ENCODE data around the gene TCF7L1. TPM values are rescaled to one million over a fixed set of nuclear protein-coding genes. Genes with fewer than 3 reads are reported as not detected.

TCF7L1 gene
- total RNA-seq, 1 donor from 2014 or later = 6.6 TPM

DNA sequence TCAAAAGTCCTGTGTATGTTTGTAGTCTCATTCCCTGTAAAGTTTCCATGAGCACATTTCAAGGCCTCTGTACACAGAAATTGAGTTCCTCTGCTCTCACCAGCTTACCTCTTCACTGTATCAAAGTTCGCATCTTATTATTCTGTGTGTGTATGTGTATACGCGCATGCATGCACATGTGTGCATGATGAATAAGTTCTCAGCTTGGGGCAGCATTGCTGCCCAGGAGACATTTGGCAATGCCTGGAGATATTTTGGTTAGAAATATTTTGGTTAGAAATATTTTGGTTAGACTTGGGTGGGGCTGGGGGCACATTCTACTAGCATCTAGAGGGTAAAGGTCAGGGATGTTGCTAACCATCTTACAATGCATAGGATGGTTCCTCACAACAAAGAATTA is 23.4 kb downstream of the TCF7L1 start:
- no peak for DNase-seq
- Mint-ChIP-seq H3K4me3 (ENCODE audit: unreplicated experiment) (no peak overlapping the region), H3K36me3 (ENCODE audit: unreplicated experiment) (no peaks in the 10 kb centered on the region), H3K27ac (ENCODE audit: unreplicated experiment) (no peak overlapping the region), H3K4me1 (ENCODE audit: low read depth, unreplicated experiment) (peaks cover 8% of the 10 kb centered on the region), H3K9me3 (ENCODE audit: unreplicated experiment) (peaks cover 4% of the 10 kb centered on the region), H3K27me3 (ENCODE audit: unreplicated experiment) (peaks cover 4% of the 10 kb centered on the region)
- TF ChIP-seq, protein P1, sequence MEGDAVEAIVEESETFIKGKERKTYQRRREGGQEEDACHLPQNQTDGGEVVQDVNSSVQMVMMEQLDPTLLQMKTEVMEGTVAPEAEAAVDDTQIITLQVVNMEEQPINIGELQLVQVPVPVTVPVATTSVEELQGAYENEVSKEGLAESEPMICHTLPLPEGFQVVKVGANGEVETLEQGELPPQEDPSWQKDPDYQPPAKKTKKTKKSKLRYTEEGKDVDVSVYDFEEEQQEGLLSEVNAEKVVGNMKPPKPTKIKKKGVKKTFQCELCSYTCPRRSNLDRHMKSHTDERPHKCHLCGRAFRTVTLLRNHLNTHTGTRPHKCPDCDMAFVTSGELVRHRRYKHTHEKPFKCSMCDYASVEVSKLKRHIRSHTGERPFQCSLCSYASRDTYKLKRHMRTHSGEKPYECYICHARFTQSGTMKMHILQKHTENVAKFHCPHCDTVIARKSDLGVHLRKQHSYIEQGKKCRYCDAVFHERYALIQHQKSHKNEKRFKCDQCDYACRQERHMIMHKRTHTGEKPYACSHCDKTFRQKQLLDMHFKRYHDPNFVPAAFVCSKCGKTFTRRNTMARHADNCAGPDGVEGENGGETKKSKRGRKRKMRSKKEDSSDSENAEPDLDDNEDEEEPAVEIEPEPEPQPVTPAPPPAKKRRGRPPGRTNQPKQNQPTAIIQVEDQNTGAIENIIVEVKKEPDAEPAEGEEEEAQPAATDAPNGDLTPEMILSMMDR (IDR thresholded peaks at IDR 0.05; ENCODE audit: partially characterized antibody, unreplicated experiment) = no peak

DNA sequence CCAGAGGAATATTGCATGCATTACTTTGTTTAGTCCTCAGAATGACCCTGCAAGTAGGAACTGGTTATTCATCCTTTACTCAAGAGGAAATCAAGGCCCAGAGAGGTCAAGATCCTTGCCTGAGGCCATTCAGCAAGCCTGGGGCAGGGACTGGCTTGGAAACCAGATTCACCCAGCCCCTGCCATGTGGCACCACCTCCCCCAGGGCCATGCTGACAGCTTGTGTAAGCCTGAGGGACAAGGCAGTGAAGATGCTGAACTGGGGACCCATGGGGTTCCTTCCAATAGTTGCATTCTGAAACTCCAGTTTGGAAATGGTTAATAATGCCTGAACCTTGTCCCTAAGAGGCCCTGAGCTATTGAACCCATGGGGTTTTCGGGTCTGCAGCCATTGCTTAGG is 24.2 kb downstream of the TCF7L1 start:
- Mint-ChIP-seq H3K9me3 (ENCODE audit: unreplicated experiment) (peaks cover 4% of the 10 kb centered on the region), H3K4me3 (ENCODE audit: unreplicated experiment) (no peak overlapping the region), H3K27me3 (ENCODE audit: unreplicated experiment) (peaks cover 4% of the 10 kb centered on the region), H3K27ac (ENCODE audit: unreplicated experiment) (no peak overlapping the region), H3K4me1 (ENCODE audit: low read depth, unreplicated experiment) (peaks cover 9% of the 10 kb centered on the region), H3K36me3 (ENCODE audit: unreplicated experiment) (no peaks in the 10 kb centered on the region)
- DNase-seq = no peak
- TF ChIP-seq, protein P1 (IDR thresholded peaks at IDR 0.05; ENCODE audit: partially characterized antibody, unreplicated experiment) = no peak

DNA sequence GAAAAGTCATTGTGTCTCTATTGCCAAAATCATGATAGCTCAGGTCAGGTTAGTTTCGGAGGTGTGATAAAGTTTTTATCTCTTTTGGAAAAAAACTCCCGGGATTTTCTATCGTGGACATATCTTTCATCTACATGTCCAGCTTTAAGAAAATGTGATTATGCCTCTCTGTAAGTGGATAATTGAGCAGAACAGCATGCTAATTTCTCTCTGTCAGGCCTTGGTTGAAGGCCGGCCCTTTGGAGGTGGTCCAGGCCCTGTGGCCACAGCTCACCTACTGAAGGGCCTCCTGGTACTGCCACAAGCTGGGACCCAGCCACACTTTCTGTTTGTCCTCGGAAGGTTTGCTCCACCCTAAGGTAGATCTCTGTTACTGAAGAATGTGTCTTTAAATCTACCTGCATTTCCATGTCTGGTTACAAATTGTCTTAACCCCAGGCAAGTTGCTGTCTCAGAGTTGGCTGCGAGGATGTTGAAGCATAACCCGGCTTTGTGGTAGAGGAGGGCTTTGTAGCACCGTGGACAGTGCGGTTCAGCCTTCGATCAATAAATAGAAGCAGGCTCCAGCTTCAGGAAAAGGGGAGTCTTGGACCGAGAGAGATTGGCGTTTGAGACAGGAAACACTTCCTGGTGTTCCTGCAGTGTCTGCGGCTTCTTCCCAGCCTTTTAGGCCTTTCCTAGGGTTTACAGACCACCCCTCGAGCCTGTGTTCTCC is 25.5 kb downstream of the TCF7L1 start:
- peaks cover 6% of the 10 kb centered on the region for H3K27me3 Mint-ChIP-seq (ENCODE audit: unreplicated experiment)
- peaks cover 18% of the 10 kb centered on the region for H3K4me1 Mint-ChIP-seq (ENCODE audit: low read depth, unreplicated experiment)
- H3K9me3 Mint-ChIP-seq (ENCODE audit: unreplicated experiment) = peaks cover 4% of the 10 kb centered on the region
- H3K36me3 Mint-ChIP-seq (ENCODE audit: unreplicated experiment) = no peaks in the 10 kb centered on the region
- H3K27ac Mint-ChIP-seq (ENCODE audit: unreplicated experiment) = no peak overlapping the region
- no peak overlapping the region for H3K4me3 Mint-ChIP-seq (ENCODE audit: unreplicated experiment)
- no peak for DNase-seq
- TF ChIP-seq, protein P1 (IDR thresholded peaks at IDR 0.05; ENCODE audit: partially characterized antibody, unreplicated experiment) = no peak

DNA sequence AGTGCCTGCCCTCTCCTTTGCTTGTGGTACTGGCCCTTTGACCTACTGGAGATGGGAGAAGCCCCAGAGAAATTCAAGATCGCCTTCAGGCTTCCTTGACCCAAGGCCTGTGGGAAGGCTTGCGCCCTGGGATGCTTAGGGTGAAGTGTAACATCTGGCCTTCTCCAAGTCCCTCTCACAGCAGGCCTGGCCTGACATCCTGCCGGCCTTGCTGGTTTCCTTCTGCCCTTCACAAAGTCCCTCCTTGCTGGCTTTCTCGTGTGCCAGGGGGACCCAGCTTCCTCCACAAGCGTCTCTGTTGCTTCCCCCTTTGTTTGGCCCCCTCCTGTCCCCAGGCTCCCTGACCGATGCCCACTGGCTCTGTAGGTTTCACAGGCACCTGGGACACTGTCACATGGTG is 26.4 kb downstream of the TCF7L1 start:
- peaks cover 4% of the 10 kb centered on the region for H3K9me3 Mint-ChIP-seq (ENCODE audit: unreplicated experiment)
- H3K27ac Mint-ChIP-seq (ENCODE audit: unreplicated experiment) = no peak overlapping the region
- no peaks in the 10 kb centered on the region for H3K36me3 Mint-ChIP-seq (ENCODE audit: unreplicated experiment)
- no peak for DNase-seq
- peaks cover 22% of the 10 kb centered on the region for H3K4me1 Mint-ChIP-seq (ENCODE audit: low read depth, unreplicated experiment)
- peaks cover 6% of the 10 kb centered on the region for H3K27me3 Mint-ChIP-seq (ENCODE audit: unreplicated experiment)
- H3K4me3 Mint-ChIP-seq (ENCODE audit: unreplicated experiment) = no peak overlapping the region
- TF ChIP-seq, protein P1 (IDR thresholded peaks at IDR 0.05; ENCODE audit: partially characterized antibody, unreplicated experiment) = no peak

Measured in glutamatergic neuron (in vitro differentiated cells).